HEK293 (cell line): ENCODE measurements around the gene HOTAIR.

Source experiments
- CTCF ChIA-PET: fragments of 350-600 bp; formaldehyde crosslinking; extraction: SDS; loops from one replicate; lab custom pipeline; 2021; ENCODE audit warnings: antibody characterized with exemption; lab: Yijun Ruan, JAX
- POLR2A ChIA-PET: fragments of 300-600 bp; formaldehyde crosslinking; extraction: SDS; loops from one replicate; lab custom pipeline; 2020; ENCODE audit warnings: antibody characterized with exemption, inconsistent platforms; lab: Yijun Ruan, JAX
- H3K27ac ChIP-seq: fragments of 200-500 bp; sonication (Bioruptor generic); 2 replicates; pipeline ENCODE4 v1.5.1; 2014; ENCODE audit warnings: low read depth, low read length, control low read depth, inconsistent platforms; ENCODE audit errors: extremely low read depth
- H3K36me3 ChIP-seq, 2 experiments: fragments of 200-500 bp in 1 of 2; sonication (Bioruptor generic) in 1 of 2; 1 replicate in 1 of 2; 2 replicates in 1 of 2; pipeline ENCODE4 v1.5.1; 2014 to 2017; ENCODE audit warnings: inconsistent platforms in 2 of 2, low read length in 2 of 2; ENCODE audit not compliant: control insufficient read depth in 2 of 2, insufficient read depth in 1 of 2
- H3K4me1 ChIP-seq: fragments of 200-500 bp; sonication (Bioruptor generic); 2 replicates; pipeline ENCODE4 v1.5.1; 2014; ENCODE audit warnings: mild to moderate bottlenecking, low read length, inconsistent platforms; ENCODE audit not compliant: control insufficient read depth, insufficient read depth
- H3K4me3 ChIP-seq: 2 replicates; pipeline ENCODE4 v1.5.1; 2011; ENCODE audit warnings: low read depth, mild to moderate bottlenecking, control low read depth, low read length, moderate library complexity
- H3K9me3 ChIP-seq: fragments of 200-500 bp; sonication (Bioruptor generic); 2 replicates; pipeline ENCODE4 v1.5.1; 2014; ENCODE audit warnings: low read depth, low read length, inconsistent platforms; ENCODE audit not compliant: control insufficient read depth, insufficient read depth
- GLIS1 ChIP-seq: fragments of 450-650 bp; formaldehyde crosslinking; IDR thresholded peaks from 2 replicates; pipeline ENCODE4 v1.5.1; 2016; ENCODE audit warnings: missing biosample characterization, missing genetic modification characterization
- HOXA7 ChIP-seq: sonication (generic); formaldehyde crosslinking; IDR thresholded peaks from 2 replicates; pipeline ENCODE4 v1.8.1; 2022; ENCODE audit warnings: missing genetic modification reagents, borderline replicate concordance
- KLF17 ChIP-seq: fragments of 450-650 bp; formaldehyde crosslinking; IDR thresholded peaks from 2 replicates; pipeline ENCODE4 v1.5.1; 2016; ENCODE audit warnings: missing biosample characterization, missing genetic modification characterization
- OSR2 ChIP-seq: fragments of 450-650 bp; formaldehyde crosslinking; IDR thresholded peaks from 2 replicates; pipeline ENCODE4 v1.5.1; 2016; ENCODE audit warnings: missing biosample characterization, missing genetic modification characterization
- RBAK ChIP-seq: fragments of 450-650 bp; formaldehyde crosslinking; IDR thresholded peaks from 2 replicates; pipeline ENCODE4 v1.5.1; 2016; ENCODE audit warnings: missing biosample characterization, missing genetic modification characterization
- SCRT2 ChIP-seq: fragments of 450-650 bp; formaldehyde crosslinking; IDR thresholded peaks from 2 replicates; pipeline ENCODE4 v1.5.1; 2016; ENCODE audit warnings: missing biosample characterization, missing genetic modification characterization
- SP3 ChIP-seq: fragments of 450-650 bp; formaldehyde crosslinking; IDR thresholded peaks from 2 replicates; pipeline ENCODE4 v1.5.1; 2016; ENCODE audit warnings: missing biosample characterization, missing genetic modification characterization
- ZBTB10 ChIP-seq: fragments of 450-650 bp; formaldehyde crosslinking; IDR thresholded peaks from 2 replicates; pipeline ENCODE4 v1.5.1; 2016; ENCODE audit warnings: missing biosample characterization, missing genetic modification characterization
- ZBTB17 ChIP-seq: fragments of 450-650 bp; formaldehyde crosslinking; IDR thresholded peaks from 2 replicates; pipeline ENCODE4 v1.5.1; 2016; ENCODE audit warnings: missing biosample characterization, missing genetic modification characterization
- ZBTB8A ChIP-seq: fragments of 450-650 bp; formaldehyde crosslinking; IDR thresholded peaks from 2 replicates; pipeline ENCODE4 v1.5.1; 2016; ENCODE audit warnings: missing biosample characterization, missing genetic modification characterization
- ZNF10 ChIP-seq: fragments of 450-650 bp; formaldehyde crosslinking; IDR thresholded peaks from 2 replicates; pipeline ENCODE4 v1.5.1; 2017; ENCODE audit warnings: missing biosample characterization, missing genetic modification characterization
- ZNF140 ChIP-seq: fragments of 450-650 bp; formaldehyde crosslinking; IDR thresholded peaks from 2 replicates; pipeline ENCODE4 v1.5.1; 2016; ENCODE audit warnings: missing biosample characterization, missing genetic modification characterization
- ZNF302 ChIP-seq: fragments of 450-650 bp; formaldehyde crosslinking; IDR thresholded peaks from 2 replicates; pipeline ENCODE4 v1.5.1; 2016; ENCODE audit warnings: missing biosample characterization, missing genetic modification characterization, low read depth
- ZNF350 ChIP-seq: fragments of 450-650 bp; formaldehyde crosslinking; IDR thresholded peaks from 2 replicates; pipeline ENCODE4 v1.5.0; 2017; ENCODE audit warnings: missing biosample characterization, mild to moderate bottlenecking, missing genetic modification characterization
- ZNF354C ChIP-seq: fragments of 450-650 bp; formaldehyde crosslinking; IDR thresholded peaks from 2 replicates; pipeline ENCODE4 v1.5.1; 2016; ENCODE audit warnings: missing biosample characterization, missing genetic modification characterization, low read depth, borderline replicate concordance
- ZNF366 ChIP-seq: fragments of 450-650 bp; formaldehyde crosslinking; conservative IDR thresholded peaks from 2 replicates; pipeline ENCODE4 v1.5.1; 2016; ENCODE audit warnings: missing biosample characterization, missing genetic modification characterization
- ZNF391 ChIP-seq: fragments of 450-650 bp; formaldehyde crosslinking; IDR thresholded peaks from 2 replicates; pipeline ENCODE4 v1.5.1; 2016; ENCODE audit warnings: low read depth, missing biosample characterization, missing genetic modification characterization, borderline replicate concordance
- ZNF513 ChIP-seq: fragments of 450-650 bp; IDR thresholded peaks from 2 replicates; pipeline ENCODE4 v1.5.1; 2018; ENCODE audit warnings: missing biosample characterization, missing genetic modification characterization
- ZNF530 ChIP-seq: fragments of 450-650 bp; formaldehyde crosslinking; IDR thresholded peaks from 2 replicates; pipeline ENCODE4 v1.5.1; 2016; ENCODE audit warnings: low read depth, missing biosample characterization, missing genetic modification characterization
- ZNF623 ChIP-seq: fragments of 450-650 bp; formaldehyde crosslinking; IDR thresholded peaks from 2 replicates; pipeline ENCODE4 v1.5.1; 2016; ENCODE audit warnings: missing biosample characterization, missing genetic modification characterization
- ZNF654 ChIP-seq: fragments of 450-650 bp; formaldehyde crosslinking; IDR thresholded peaks from 2 replicates; pipeline ENCODE4 v1.5.1; 2016; ENCODE audit warnings: low read depth, missing biosample characterization, missing genetic modification characterization
- ZNF707 ChIP-seq: fragments of 450-650 bp; formaldehyde crosslinking; IDR thresholded peaks from 2 replicates; pipeline ENCODE4 v1.5.1; 2016; ENCODE audit warnings: missing biosample characterization, missing genetic modification characterization
- ZNF768 ChIP-seq: fragments of 450-650 bp; formaldehyde crosslinking; IDR thresholded peaks from 2 replicates; pipeline ENCODE4 v1.5.1; 2018; ENCODE audit warnings: missing biosample characterization, mild to moderate bottlenecking, missing genetic modification characterization
- ZNF791 ChIP-seq: fragments of 450-650 bp; formaldehyde crosslinking; IDR thresholded peaks from 2 replicates; pipeline ENCODE4 v1.5.1; 2016; ENCODE audit warnings: missing biosample characterization, missing genetic modification characterization
- ZSCAN30 ChIP-seq: fragments of 450-650 bp; IDR thresholded peaks from 2 replicates; pipeline ENCODE4 v1.5.1; 2018; ENCODE audit warnings: missing biosample characterization, mild to moderate bottlenecking, missing genetic modification characterization, moderate library complexity
- ZXDB ChIP-seq: fragments of 450-650 bp; formaldehyde crosslinking; IDR thresholded peaks from 2 replicates; pipeline ENCODE4 v1.5.1; 2016; ENCODE audit warnings: missing biosample characterization, missing genetic modification characterization
- TF ChIP-seq, protein P1 (sequence below): fragments of 450-650 bp; formaldehyde crosslinking; IDR thresholded peaks from 2 replicates; pipeline ENCODE4 v1.5.1; 2016; ENCODE audit warnings: missing biosample characterization, missing genetic modification characterization
- TF ChIP-seq, protein P2 (sequence below): fragments of 450-650 bp; formaldehyde crosslinking; IDR thresholded peaks from 2 replicates; pipeline ENCODE4 v1.5.1; 2017; ENCODE audit warnings: missing biosample characterization, missing genetic modification characterization

HOTAIR gene

DNA sequence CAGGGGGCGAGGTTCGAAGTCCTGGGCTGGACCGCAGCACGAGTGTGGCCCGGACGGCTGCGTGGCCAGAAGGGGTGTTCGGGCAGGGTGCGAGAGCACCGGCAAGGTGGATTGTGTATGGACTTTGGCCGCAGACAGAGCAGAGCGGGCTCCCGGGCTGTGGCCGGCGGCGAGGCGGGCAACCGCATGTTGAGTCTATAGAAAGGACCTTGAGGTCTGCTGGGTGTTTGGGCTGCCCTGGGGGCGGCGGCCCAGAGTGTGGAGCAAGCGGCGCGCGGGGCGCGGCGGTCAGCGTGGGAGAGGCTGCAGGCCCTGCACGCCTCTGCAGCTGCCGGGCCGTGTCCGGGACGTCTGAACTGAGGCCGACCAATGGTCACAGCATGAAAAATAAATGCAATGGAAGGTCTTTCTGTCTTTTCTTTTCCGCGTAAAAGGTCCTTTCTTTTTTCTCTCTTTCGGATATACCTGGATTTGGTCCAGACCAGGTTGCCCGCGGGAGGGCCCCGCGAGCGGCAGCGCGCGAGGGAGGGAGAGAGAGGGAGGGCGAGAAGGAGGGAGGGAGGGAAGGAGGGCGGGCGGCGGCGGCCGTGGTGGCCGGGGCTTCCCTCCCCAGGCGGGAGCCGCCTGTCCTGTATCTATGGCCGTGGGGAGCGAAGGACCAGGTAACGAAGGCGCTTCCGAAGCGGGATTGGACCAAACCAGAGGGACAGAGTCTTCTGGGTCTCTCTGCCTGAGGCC lies 19.7 kb upstream of the HOTAIR start (continued):
- no peak for TF ChIP-seq ZNF302
- 0 out of 2 replicates have a peak, but pooled peaks have one; percentile 19 for TF ChIP-seq GLIS1 (tag by site-specific recombination)
- TF ChIP-seq ZNF707 (tag by site-specific recombination): no peak
- TF ChIP-seq ZNF140 (tag by site-specific recombination): no peak
- TF ChIP-seq ZNF354C: no peak
- no peak for TF ChIP-seq ZNF768 (tag by site-specific recombination)
- TF ChIP-seq ZNF654 (tag by site-specific recombination): no peak
- no peak for TF ChIP-seq ZNF791 (tag by site-specific recombination)
- TF ChIP-seq ZBTB17: no peak
- no peak for TF ChIP-seq ZNF350 (tag by site-specific recombination)
- TF ChIP-seq ZNF623: no peak
- TF ChIP-seq, protein P1, sequence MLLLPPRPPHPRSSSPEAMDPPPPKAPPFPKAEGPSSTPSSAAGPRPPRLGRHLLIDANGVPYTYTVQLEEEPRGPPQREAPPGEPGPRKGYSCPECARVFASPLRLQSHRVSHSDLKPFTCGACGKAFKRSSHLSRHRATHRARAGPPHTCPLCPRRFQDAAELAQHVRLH (tag by site-specific recombination): no peak
- no peak for TF ChIP-seq ZNF513 (tag by site-specific recombination)
- TF ChIP-seq ZXDB (tag by site-specific recombination): no peak
- peak; percentile 30; the same call in 1 of the 2 replicates for TF ChIP-seq SP3 (tag by site-specific recombination)
- peak; percentile 64 for TF ChIP-seq ZNF366 (tag by site-specific recombination)
- TF ChIP-seq ZSCAN30 (tag by site-specific recombination): 0 out of 2 replicates have a peak, but pooled peaks have one; percentile 19
- no peak for TF ChIP-seq ZNF10
- no peak for TF ChIP-seq ZBTB8A (tag by site-specific recombination)
- TF ChIP-seq ZBTB10 (tag by site-specific recombination): 0 out of 2 replicates have a peak, but pooled peaks have one; percentile 14
- TF ChIP-seq, all 188 proteins: peak for 18

DNA sequence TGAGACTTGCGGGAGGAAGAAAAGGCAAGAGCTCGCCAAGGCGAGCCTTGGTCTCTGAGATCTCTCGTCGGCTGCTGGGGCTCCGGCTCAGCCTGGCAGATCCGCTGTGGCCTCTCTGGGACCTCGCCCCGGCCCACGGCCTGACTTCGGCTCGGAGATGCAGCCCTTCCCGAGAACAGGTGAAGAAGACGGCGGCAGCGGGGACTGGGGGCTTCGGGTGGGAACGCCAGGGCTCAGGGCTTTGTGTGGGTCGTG lies 19.2 kb upstream of the HOTAIR start:
- POLR2A ChIA-PET: interaction anchor here (0.6 kb wide), 1 partner anchor 24 kb away, joined by 5 read pairs; no protein-coding TSS in a partner anchor
- Histone ChIP-seq H3K4me1 (peaks cover 43% of the 10 kb centered on the region), H3K27ac (no peak overlapping the region; the same call in 1 of the 2 replicates)
- no peak for TF ChIP-seq ZNF391 (tag by site-specific recombination)
- no peak for TF ChIP-seq SCRT2
- TF ChIP-seq OSR2: no peak
- TF ChIP-seq HOXA7 (CRISPR knock-in tag): no peak
- TF ChIP-seq, protein P2, sequence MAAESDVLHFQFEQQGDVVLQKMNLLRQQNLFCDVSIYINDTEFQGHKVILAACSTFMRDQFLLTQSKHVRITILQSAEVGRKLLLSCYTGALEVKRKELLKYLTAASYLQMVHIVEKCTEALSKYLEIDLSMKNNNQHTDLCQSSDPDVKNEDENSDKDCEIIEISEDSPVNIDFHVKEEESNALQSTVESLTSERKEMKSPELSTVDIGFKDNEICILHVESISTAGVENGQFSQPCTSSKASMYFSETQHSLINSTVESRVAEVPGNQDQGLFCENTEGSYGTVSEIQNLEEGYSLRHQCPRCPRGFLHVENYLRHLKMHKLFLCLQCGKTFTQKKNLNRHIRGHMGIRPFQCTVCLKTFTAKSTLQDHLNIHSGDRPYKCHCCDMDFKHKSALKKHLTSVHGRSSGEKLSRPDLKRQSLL: no peak
- no peak for TF ChIP-seq KLF17
- TF ChIP-seq ZXDB (tag by site-specific recombination): no peak
- no peak for TF ChIP-seq ZNF530 (tag by site-specific recombination)
- no peak for TF ChIP-seq RBAK

More for the DNA sequence above, 19.2 kb upstream of the HOTAIR start:
- CTCF ChIA-PET: interaction anchor here (1.7 kb wide), 1 partner anchor 9 kb away, joined by 10 read pairs; the partner anchor contains the start of gene HOXC10
- no peaks in the 10 kb centered on the region for H3K36me3 ChIP-seq
- no peak overlapping the region for H3K4me3 ChIP-seq
- H3K9me3 ChIP-seq: no peaks in the 10 kb centered on the region
